GM19328 (cell line): Measurements from ENCODE around the gene FAM219A.
"Not testable (repeated sequence)": the region's sequence is repeated elsewhere in the genome, so short reads cannot be mapped to it uniquely, and the experiment has no call there.

Experiments
- ATAC-seq: cut with Tn5 transposase; IDR thresholded peaks from one replicate; pipeline ENCODE4 v1.9.1; 2021; ENCODE audit warnings: mild to moderate bottlenecking, moderate library complexity; ENCODE audit not compliant: unreplicated experiment

FAM219A gene

GRCh38 chr9:34363619-34364351, 94.6 kb downstream of the FAM219A start:
- ATAC-seq, result no peak

- no peak for ATAC-seq
These were observed 95.7 kb downstream of the FAM219A start for GRCh38 chr9:34362614-34363214.

GRCh38 chr9:34352957-34353356, 105.4 kb downstream of the FAM219A start:
- ATAC-seq, result not testable (repeated sequence)

GRCh38 chr9:34352122-34352652, 106.2 kb downstream of the FAM219A start:
- ATAC-seq, result not testable (repeated sequence)

GRCh38 chr9:34349324-34349723, 109.0 kb downstream of the FAM219A start:
- no peak for ATAC-seq
